Measurements from ENCODE around the gene ATP5ME.

- TF ChIP-seq CTCF (IDR thresholded peaks at IDR 0.05; ENCODE audit: low read depth, low read length, poor library complexity, severe bottlenecking): no peak
- TF ChIP-seq EZH2phosphoT487 (IDR thresholded peaks at IDR 0.05; ENCODE audit: borderline replicate concordance, low read length): no peak
Measured at GRCh38 chr4:630656-631055, 43.4 kb downstream of the ATP5ME start.

Measured in DOHH2 (cell line).